IPS-NIHi7 (cell line): ENCODE results near the gene ZBP1.

Experiments used
- DNase-seq: peaks from one replicate; pipeline ENCODE4 v3.0.0; 2012; ENCODE audit warnings: mixed read lengths; ENCODE audit errors: extremely low spot score

Gene ZBP1

DNA sequence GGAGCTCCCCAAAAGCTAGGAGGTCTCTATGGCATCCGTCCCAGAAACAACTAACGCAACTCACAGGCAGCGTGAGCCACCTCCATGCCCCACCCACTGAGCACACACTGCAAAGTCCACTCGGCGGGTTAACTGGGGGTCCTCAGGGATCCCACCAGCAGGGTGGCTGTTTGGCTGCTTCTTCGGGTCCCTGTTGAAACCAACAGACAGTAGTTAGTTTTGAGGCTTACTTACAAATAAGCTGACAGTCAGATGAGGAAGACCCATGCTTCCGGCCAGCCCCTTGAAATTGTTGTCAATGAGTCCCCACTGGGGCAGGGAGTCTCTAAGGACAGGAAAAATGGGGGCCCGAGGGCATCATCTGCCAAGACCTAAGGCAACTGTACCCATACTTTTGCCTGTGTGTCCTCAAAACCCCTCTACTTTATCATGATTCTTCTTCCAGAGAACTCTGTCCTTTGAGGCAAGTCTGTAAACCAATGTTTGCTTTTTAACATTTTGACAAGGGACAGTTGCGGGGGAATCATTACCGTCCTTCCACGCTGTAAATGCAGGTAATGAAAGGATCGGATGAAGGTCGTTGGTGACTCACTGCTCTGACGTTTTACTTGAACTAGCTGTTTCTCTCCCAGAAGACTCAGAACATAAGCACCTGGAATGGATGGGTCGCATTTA is 61.5 kb downstream of the ZBP1 start:
- no peak for DNase-seq

DNA sequence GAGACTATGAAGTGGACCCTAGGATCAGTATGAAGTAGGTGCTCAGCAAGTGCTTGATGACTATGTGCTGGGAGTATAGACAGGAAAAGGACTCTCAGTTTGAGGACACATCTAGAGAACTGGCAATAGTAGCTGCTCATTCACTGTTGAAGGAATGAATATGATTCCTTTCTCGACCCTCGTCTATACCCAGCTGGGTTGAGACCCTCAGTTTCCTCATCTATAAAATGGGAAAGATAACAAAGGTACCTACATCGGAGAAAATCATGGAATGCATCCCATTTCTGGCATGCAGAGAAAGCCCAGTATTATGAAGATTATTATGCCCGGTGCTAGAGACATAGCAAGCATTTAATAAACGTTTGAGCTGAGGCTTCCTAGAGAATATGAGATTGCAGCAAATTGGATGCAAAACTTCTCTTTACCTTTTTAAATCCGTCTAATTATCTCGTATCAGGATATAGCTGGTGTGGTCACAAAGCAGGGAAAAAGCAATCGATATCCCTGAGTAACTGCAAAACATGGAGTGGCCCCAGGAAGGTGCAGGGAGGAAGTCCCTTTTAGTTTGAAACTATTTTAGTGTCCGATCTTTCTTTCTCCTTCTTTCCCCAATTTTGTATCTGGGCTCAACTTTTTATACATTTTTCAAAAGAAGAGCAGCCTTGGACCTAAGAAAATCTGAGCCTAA is 62.2 kb downstream of the ZBP1 start:
- no peak for DNase-seq

DNA sequence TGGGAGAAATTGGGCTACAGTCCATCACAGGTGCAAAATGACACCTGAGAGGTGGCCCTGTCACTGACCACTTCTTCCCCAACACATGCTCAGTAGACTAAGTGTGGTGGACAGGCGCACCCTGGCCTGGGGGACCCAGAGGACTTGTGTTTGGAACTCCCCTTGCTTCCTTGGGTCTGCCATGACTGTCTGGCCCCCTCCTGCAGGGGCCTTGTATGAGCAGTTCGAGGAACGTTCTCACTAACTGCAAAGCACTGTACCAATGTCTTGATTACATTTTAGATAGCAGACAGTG is 63.3 kb downstream of the ZBP1 start:
- no peak for DNase-seq

DNA sequence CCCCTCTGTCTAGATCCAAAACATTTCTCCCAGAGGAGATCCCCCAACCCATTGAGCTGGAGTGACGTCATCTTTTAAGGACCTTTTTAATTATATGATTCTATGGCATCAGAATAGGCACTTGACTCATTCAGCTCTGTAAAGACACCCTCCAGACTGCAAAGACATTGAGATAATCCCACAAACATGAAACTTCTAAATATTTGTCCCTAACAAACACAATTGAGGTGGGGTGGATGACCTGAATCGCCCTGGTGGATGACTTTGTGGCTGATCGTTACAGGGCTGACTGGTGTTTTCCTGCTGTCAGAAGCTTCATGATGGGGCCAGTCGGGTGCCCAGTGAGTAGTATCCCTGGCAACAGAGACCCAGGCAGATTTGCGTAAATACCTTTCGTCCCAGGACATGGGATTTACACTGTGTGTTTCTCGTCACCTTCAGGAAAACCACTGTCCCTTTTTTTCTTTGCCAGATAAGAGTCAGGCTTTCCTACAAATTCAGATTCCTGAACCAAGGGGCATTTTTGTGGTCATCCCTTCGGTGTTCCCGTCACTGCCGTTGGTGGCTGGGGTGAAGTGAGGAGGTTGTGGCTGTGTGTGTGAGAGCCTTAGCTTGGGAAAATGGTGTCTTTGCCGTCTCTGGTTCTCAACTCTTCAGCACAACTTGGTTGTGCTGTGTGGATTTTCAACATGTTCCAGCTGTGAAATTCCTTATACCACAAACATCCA is 64.6 kb downstream of the ZBP1 start:
- DNase-seq = no peak
